Urothelium cell line (cell line): ENCODE results near the gene E2F3.

ENCODE experiments used
- DNase-seq: peaks from one replicate; pipeline ENCODE4 v3.0.0; 2011; ENCODE audit warnings: low spot score, mixed read lengths
- FAIRE-seq: peaks from 2 replicates; lab custom pipeline; 2011; peaks lifted over from hg19 to GRCh38; lab: Jason Lieb, UNC

E2F3 gene

GRCh38 chr6:20401205-20402091 is at the start of gene E2F3:
Gene E2F3 (plus strand): TSS chr6:20401879. CDS start chr6:20402233, 354 bp downstream.
- peak; percentile 98 for DNase-seq
- peak; percentile 20 for FAIRE-seq

GRCh38 chr6:20352346-20352745 is 49.3 kb upstream of the E2F3 start:
- no peak for DNase-seq
- no peak for FAIRE-seq

- DNase-seq (no peak), FAIRE-seq (no peak)
Observed at GRCh38 chr6:20353134-20353533, 48.5 kb upstream of the E2F3 start.

- FAIRE-seq (no peak), DNase-seq (no peak)
Observed at GRCh38 chr6:20354366-20354765, 47.3 kb upstream of the E2F3 start.

- DNase-seq (no peak), FAIRE-seq (no peak)
Observed at GRCh38 chr6:20360471-20361119, 41.1 kb upstream of the E2F3 start.

- no peak for FAIRE-seq
- no peak for DNase-seq
Observed at GRCh38 chr6:20362623-20363022, 39.1 kb upstream of the E2F3 start.

GRCh38 chr6:20364327-20364726 is 37.4 kb upstream of the E2F3 start:
- FAIRE-seq (no peak), DNase-seq (no peak)

- FAIRE-seq, result no peak
- no peak for DNase-seq
Observed at GRCh38 chr6:20365456-20365855, 36.2 kb upstream of the E2F3 start.

GRCh38 chr6:20366082-20366830 is 35.4 kb upstream of the E2F3 start:
- DNase-seq, result no peak
- no peak for FAIRE-seq

GRCh38 chr6:20367743-20368485 is 33.8 kb upstream of the E2F3 start:
- FAIRE-seq, result no peak

GRCh38 chr6:20370393-20370792 is 31.3 kb upstream of the E2F3 start:
- FAIRE-seq, result no peak
- no peak for DNase-seq

More at GRCh38 chr6:20367743-20368485, 33.8 kb upstream of the E2F3 start:
- no peak for DNase-seq

- no peak for FAIRE-seq
Observed at GRCh38 chr6:20370801-20371200, 30.9 kb upstream of the E2F3 start.

GRCh38 chr6:20375436-20375835 is 26.2 kb upstream of the E2F3 start:
- no peak for DNase-seq
- FAIRE-seq, result no peak

More at GRCh38 chr6:20370801-20371200, 30.9 kb upstream of the E2F3 start:
- no peak for DNase-seq

- FAIRE-seq, result no peak
- DNase-seq, result peak; percentile 45
Observed at GRCh38 chr6:20377623-20378265, 23.9 kb upstream of the E2F3 start.

GRCh38 chr6:20379231-20379630 is 22.4 kb upstream of the E2F3 start:
- FAIRE-seq (no peak), DNase-seq (no peak)

- no peak for FAIRE-seq
- DNase-seq, result no peak
Observed at GRCh38 chr6:20386218-20386617, 15.5 kb upstream of the E2F3 start.

- no peak for DNase-seq
- FAIRE-seq, result no peak
Observed at GRCh38 chr6:20389066-20389465, 12.6 kb upstream of the E2F3 start.

GRCh38 chr6:20393297-20393696 is 8.4 kb upstream of the E2F3 start:
- FAIRE-seq (no peak), DNase-seq (no peak)

GRCh38 chr6:20399518-20399917 is 2.2 kb upstream of the E2F3 start:
- no peak for FAIRE-seq
- DNase-seq, result no peak
